Stimulated activated CD4-positive, alpha-beta T cell treated with anti-CD3 and anti-CD28 coated beads, Interleukin-4, amount 100 ng/mL, for 1 hour (primary cell): ENCODE results near the gene PRDM1.

Experiments used
- DNase-seq: peaks from one replicate; pipeline ENCODE4 v3.0.0-alpha.2; 2020

The PRDM1 gene

DNA sequence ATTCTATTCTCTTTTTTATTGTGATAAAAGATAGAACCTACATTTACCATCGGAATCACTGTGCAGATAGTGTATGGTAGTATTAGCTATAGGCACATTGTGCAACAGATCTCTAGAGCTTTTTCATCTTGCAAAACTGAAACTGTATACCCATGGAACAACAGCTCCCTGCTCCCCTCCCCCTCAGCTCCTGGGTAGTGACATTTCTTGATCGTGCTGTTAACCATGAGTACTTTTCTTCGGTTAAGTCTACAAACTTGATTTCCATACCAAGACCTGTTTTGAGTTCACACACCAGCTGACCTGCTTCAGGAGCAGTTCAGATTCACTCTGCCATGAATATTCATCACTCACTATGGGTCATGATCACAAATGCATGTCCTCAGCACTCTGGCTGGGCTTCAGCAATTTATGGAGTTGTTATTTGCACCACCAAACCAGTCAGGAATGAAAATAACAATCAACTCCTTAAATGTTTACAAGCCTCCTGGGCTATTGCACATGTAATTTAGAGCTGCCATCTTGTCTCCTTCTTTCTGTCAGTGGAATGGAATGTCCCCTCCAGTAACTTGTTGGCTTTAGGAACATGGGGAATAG is 32.8 kb downstream of the PRDM1 start:
- no peak for DNase-seq

DNA sequence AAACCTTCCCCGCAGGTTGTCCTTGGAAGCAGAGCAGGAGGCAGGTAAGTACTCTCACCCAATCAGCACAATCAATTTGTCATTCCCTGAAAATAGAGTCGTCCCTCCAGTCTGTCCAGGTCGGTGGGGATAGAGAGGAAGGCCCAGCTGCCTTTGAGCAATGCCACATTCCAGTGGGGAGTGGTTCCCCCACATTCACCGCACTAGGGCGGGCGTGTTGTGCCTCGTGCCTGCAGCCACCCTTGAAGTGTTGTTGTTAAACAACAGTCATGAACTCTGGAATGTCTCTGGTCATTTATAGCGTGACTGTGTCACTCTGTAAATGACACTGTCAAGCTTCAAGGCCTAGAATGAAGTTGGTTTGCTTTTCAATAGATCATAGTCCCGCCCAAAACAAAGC is 33.4 kb downstream of the PRDM1 start:
- no peak for DNase-seq

DNA sequence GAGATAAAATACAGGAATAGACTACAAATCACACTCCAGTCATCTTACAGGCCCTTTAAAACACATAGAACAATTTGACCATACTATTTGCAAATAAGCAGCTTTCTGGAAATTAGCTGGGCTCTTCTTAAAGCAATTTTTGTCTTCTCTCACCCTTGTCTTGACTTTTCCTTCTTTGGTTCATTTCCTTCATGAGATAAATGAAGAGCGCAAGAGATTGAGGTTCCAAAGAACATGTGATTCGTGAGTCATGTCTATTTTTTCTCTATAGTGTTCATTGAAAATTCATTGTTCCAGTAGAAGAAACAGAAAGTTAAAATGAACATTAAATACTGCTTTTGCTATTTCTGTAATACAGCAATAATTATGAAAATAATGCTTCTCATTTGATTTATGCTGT is 33.9 kb downstream of the PRDM1 start:
- DNase-seq, result no peak

DNA sequence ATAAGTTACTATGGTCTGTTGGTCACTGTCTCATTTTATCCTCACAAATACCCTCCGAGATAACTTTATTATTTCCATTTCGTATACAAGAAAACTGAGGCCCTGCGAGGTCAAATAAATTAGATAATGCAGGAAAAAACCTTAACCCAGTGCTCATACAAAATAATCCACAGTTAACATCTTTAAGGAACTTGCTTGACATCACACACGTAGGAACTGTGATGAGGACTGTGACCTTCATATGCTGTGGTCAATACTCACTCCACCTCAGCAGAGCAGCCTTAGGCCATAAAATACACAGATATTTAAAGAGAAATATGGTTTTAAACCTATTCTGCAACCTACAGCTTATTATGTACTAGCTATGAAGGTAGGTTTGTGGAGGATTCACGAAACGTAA is 34.3 kb downstream of the PRDM1 start:
- no peak for DNase-seq

DNA sequence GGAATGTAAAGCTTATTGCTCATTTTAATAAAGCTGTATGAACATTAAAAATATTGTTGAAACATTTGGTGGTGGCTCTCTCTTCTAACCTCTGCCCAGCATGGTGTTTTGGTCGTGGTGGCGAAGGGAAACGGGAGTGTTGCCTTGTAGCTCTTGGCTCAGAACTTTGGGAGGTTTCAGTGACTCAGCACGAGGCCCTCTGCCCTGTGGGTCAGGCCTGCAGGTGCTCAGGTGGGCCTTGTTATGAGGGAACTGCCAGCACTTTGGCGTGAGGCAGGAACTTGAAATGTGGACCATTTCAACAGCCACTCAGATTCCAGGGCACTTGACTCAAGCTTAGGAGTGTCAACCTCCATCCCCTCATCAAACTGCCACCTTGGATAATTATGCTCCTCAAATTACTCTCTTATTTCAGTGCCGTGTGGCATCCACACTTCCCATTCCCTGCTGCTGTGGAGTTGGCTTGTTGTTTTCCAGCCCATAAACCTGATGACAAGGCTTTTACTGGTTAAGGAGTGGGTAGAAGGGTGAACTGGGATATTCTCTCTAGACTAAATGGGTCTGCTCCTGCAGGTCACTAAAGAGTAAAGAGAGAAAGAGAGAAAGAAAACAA is 36.3 kb downstream of the PRDM1 start:
- DNase-seq, result no peak

DNA sequence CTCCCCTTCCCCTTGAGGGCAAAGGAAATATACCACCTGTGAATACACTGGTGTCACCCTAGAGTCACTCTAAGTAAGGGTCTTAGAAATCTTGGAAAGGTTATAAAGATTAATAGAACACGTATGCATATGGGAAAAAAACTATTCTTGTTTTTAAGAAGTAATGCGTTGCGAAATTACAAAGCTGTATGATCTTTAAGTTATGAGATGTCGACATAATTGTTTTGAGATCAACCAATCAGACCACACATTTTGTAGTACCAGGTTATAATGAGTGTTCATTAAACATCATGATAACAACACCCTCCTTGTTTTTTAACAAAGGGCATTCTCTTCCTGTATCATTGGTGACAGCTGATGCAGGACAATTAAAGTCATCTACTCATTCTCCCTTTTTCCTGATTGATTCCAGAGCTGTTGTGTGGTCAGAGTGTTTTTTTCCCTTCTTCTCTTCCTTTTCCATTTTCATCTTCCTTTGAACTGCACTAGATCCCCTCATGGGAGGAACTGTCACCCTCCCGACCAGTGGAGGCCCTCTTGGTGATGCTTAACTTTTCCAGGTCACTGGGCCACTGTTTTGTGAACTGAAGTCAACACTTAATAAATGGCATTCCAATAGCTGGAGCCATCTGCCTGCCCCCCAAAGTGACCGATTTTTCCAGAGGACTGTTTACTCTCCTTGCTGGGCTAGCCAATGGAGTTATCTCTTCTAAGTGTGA is 37.0 kb downstream of the PRDM1 start:
- no peak for DNase-seq

DNA sequence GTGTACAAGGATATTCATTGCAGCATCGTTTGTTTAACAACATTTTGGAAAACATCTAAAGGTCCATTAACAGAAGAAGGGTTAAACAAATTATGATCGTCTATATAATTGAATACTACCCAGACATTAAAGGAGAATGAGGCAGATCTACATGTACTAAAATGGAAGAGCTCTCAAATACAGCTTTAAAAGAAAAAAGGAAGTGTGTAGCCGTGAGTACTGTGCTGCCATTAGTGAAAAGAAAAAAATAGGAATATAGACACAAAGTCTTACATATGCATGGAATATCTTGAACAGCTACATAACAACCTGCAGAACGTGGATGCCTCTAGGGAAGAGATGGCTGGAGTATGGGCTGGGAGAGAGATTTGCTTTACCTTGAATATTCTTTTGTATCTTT is 37.9 kb downstream of the PRDM1 start:
- DNase-seq, result no peak

DNA sequence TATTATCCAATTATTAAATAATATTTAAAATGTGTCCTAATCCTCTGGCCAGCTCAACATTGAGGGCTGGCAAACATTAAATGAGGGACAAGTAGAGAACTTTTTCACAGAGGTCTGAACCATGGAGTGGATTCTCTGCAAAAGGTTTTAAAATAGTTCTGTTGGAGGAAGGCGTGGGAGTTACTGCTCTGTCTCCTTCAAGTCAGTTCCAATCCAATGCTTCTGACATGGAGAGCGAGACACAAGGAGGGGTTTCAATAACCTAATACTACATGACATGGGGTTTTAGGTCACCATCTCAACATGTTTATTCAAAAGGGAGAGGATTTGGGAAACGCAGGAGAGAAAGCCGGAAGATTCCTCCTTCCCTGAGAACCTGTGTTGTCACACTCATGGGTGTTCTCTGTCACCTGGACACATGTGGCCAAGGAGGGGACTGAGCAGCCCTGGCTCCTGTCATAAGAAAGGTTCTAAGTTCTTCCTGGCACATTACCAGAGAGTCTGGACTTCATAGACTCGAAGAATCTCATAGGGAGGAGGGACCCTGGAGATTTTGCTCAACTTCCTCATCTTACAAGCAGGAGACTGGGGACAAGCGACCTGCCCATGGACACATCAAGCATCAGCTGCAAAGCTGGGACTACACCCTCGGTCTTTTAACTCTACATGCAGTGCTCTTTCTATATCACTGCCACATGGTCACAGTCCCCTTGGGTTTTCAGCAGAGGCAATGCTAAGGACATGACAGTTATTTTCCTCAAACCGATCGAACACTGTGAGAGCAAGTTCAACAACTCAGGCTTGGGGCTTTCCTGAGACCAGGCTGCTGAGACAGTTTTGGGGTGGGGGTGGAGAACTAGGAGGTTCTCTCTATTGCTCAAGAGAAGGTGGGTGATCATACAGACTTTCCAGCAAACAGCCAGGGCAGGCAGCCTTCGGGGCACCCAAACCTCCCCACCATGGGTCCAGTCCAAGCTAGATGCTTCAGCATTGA is 38.6 kb downstream of the PRDM1 start:
- DNase-seq, result no peak

DNA sequence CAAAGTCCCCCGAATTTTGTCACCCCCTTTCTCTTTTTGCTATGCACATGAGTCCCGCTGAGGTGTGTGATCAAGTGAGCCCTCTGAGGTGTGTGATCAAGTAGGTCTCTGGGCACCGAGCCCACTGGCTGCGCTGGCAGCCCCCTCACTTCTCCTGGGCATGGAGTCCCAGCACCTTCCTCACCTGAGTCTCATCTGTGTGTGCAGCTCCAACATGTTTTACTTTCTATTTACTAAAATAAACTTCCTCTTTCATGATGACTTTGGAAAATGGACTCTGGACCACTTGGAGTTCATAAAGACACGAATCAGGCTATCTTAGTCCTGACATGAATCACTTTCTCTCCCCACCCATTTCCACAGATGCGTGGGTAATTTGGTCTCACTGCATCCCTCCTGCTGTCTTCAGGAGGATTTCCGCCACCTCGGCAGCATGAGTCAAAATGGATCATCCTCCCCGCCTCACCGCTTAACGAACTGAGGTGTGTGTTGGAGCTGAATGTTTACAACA is 39.8 kb downstream of the PRDM1 start:
- DNase-seq, result peak; percentile 24

DNA sequence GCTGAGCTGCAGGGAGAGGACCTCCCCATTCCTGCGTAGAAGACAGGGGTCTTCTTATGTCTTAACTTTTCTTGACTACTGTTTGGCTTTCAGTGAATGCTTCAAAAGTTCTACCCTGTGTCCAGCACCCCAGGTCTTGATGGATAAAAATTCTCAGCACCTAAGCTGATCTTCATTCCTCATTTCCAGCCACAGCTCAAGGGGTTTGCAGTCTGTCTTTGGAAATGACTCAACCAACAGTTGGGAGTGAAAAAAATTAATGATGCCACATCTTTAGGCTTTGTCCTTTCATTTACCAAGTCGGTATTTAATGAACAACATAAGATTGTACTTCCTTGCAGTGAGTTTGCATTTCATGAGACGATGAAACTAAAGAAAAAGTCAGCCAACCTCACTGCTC is 40.3 kb downstream of the PRDM1 start:
- no peak for DNase-seq

DNA sequence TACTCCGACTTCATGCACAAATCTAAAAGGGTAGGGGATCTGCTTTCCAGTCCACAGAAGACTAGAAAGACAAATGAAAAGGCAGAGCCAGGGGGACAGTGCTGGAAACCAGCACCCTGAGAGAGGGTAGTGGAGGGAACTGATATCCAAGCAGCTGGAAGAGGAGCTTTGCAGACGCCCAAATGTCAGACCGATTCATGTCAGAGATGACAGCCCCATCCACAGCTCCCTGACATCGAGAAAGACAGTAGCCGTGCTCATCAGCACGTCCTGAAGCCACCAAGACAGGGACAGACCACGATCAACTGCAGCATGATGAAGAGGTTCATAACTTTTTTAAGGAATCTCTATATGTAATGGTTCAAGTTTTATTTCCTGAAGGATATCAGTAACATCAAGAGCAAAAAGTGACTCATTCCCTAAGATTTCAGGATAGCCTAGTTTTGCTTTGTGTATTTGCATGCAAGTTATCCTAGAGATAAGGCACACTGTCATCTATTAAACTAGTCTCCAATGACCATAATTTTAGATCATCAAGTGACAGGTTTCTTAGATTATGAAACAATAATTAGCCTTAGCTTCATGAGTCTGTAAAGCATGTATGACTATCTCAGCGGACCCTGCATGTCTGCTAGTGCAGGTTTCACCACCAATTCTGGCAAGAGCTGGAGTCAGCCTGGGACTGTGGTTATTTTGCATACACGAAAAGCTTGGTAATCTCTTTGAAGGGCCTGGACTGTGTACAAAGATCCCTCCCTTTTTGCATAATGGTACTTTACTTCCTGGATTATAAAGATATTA is 43.0 kb downstream of the PRDM1 start:
- DNase-seq, result no peak

DNA sequence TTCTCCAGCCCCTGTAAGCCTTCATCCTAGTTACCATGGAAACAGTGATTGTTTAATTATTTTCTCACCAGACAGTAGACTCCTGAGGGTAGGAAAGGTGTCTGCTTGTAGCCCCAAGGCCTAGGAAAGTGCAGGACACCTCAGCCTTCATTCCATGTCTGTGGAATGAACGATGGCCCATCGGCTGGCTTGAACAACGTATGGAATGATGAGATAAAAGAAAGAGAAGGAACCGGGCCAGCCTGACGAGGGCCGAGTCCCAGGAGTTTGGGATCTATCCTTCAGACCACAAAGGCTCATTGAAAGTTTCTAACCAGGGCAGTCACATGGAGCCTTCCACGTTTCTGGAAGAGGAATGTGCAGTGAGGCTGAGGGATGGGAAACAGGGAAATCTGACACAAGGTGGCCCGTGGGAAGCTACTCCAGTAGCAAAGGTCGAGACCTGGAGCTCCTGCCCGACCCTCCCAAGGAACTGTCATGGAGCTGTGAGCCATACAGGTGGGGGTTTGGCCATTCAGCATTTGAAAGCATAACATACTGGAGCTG is 46.1 kb downstream of the PRDM1 start:
- no peak for DNase-seq

DNA sequence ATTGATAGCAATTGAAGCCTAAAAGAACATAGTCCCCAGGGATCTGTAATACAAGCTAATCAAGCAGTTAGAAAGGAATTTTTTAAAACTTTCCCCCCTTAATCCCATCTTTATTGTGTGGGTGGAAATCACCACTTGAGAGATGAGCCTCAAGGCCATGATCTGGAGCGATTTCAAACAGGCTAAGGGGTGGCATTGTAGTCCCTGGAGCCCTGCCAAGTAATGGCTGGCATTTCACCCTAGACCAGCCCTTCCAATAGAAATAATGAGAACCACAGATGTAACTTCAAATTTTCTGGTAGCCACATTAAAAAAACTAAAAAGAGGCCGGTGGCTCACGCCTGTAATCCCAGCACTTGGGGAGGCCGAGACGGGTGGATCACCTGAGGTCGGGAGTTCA is 46.9 kb downstream of the PRDM1 start:
- DNase-seq, result no peak

DNA sequence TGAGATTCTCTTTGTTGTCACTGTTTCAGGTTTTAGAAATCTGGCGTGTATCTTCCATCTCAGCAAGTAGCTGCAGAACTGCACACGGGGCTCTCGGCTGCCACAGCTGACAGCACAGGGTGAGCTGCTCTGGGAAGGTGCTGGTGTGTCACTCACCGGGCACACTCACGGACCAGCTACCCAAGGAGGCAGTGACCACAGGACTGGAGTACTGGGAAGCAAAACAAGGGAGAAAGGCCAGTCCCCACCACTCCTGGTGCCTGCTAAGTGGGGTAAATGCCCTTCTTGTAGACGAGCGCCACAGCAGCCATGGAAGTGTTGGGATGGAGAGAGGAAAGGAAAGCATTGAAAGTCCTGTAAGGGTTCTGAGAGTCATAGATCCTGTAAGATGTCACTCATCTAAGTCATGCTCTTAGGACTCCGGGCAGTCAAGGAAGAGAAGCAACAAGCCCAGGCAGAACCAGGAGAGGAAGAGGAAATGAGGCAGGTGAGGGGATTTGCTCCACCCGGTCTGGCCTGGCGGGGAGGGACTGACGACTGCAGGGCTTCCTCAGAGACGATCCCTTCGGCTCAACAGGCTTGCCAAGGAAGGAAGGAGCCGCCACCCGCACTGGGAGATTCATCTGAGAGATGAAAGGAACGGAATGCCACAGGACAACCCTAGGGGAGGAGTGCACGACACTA is 48.1 kb downstream of the PRDM1 start:
- DNase-seq, result no peak

DNA sequence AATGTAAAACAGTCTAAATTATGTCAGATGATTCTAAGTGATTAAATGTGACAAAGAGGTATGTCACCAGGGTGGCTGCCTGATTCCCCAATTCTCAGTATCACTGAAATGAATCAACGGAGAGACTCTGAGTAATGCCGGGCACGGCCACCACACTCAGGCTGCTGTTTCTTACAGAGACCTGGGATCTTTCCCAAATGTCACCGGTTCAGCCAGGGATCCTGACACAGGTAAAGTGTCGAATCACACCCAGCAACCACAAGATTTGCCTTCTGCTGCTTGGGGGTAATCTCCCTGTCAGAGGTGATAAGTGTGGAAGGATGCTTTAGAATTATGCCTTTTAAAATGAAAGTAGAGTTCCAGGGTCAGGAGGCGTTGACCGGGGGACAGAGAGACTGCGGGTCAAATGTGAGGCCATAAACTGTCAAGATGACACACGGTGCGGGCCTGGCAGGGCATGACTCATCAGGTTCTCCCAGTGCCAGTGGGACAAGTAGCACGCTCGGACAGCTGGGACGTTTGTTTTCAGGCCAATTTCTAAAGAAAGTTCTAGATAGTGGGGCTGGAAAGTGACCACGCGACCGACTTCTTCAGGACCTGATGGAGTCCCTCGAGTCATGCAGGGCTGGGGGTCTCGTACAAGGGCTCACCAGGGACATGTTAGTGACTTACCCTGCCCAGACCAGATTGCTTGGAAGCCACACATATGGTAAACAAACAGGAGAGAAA is 48.9 kb downstream of the PRDM1 start:
- no peak for DNase-seq

DNA sequence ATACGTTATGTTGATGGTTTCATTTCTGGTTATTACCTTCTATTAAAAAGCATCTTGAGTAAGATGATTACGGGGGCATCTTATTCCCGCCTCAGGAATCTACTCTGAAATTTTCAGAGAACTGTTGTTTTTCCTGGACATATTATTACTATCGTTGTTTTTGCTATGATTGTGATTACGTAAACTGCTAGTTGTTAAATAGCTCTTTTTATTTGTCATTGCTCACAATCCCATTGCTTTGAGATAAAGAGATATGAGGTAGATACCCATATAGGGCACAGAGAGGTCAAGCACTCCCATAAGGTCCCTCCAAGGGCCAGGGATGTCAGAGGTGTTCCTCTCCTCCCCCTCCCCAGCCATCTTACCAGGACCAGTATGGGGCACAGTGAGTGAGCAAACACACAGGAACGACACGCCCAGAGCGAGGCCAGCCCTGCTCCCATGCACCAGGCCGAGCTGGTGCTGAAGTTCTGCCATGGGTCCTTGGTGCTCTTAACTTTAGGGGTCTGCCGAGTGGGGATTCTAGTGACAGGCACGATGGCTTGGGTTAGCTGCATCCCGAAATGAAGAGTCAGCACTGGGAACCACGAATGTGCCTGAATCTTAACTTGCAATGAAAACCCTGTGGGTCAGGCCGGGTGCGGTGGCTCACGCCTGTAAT is 49.9 kb downstream of the PRDM1 start:
- no peak for DNase-seq

DNA sequence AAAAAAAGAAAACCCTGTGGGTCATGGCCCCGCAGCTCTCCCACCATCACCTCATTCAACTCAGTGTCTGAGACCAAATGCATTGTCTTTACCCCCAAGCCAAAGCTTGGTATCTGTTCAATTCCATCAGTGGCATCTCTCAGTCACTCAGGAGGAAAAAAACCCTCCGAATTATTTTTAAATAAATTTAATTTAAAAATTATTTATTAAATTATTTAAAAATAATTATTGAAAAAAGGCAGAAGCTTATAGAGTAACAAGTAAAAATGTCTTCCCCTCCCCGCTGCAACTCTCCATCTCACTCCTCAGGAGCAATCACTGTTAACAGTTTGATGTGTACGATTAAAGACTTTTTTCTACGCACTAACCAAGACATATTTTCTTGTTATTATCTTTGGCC is 50.7 kb downstream of the PRDM1 start:
- no peak for DNase-seq

DNA sequence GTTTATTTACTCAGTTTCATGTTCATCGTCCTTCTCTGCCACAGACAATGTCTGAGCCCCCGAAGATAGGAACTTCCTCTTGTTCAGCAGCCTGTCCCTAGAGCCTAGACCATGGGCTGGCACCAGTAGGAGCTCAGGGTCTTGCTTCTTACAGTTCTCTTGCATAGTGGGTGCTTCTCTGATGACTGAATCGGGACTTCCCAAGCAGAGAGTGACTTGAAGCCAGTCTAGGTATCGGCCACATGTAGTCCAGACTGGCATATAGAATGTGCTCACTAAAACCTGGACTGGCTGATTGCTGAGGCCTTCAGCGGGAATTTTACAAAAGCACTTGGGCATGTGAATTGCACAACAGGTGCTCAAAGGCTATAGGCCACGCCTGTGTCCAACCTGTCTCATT is 52.0 kb downstream of the PRDM1 start:
- DNase-seq, result no peak

DNA sequence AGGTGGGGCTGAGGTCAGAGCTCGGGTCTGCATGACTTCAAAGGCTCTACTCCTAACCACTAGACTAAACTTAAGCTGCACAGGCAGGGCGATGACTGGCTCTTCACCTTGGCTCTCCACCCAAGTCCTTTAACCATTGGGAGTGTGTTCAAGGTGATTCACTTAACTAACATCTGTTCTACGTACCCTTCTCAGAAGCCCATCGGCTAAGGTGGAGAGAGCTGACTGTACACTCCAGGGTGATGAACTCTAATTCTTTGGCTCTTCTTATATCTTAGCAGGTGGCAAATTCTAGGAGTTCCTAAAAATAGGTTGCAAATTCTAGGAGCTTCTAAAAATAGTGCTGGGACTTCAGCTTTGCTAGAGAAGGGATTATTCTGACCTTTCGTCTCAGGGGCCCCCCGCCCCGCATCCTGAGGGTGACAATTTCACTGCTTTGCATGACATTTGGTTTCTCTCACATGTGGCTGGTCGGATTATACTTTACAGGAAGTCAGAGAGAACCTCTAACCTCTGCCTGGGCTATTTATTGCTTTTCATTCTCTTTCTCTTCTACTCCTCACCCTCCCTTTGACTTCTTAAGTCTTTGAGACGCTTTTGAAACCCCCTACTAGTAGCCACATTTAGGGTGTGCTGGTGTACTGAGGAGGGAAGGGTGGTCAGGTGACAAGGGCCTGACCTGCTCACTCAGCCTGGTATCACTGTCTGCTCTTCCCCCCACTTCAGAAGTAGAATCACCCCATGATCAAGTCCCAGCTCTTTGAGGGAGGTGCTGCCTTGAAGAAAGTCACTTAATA is 55.5 kb downstream of the PRDM1 start:
- DNase-seq, result peak; percentile 37
